Activated CD4-positive, alpha-beta T cell treated with anti-CD3 and anti-CD28 coated beads, Interleukin-2, amount 50 U/mL, for 24 hours (primary cell): ENCODE data around the gene ZNF438.

Experiments used
- DNase-seq, 2 donors: peaks; one replicate each; pipeline ENCODE4 v3.0.0-alpha.2; 2020; ENCODE audit warnings: low read depth in 1 of 2, low spot score in 1 of 2

The ZNF438 gene

DNA sequence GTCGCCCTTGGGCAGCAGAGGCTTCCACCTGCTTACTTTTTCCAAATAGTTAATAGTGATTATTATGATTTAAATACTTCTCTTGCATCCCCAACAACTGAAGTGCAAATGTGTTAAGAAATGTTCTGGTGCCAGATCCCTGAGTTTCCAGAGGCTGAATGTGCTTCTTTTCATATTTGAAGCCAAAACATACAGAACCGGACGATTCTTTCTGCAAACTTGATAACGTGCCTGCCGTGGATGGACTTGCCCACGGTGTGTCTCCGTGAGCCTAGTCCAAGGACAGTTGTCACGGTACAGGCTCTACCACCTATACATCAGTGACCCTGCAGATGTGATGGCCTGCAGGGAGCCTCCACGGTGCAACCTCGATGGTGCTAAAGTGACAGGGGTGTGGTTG is 203.5 kb downstream of the ZNF438 start:
- DNase-seq: no peak

DNA sequence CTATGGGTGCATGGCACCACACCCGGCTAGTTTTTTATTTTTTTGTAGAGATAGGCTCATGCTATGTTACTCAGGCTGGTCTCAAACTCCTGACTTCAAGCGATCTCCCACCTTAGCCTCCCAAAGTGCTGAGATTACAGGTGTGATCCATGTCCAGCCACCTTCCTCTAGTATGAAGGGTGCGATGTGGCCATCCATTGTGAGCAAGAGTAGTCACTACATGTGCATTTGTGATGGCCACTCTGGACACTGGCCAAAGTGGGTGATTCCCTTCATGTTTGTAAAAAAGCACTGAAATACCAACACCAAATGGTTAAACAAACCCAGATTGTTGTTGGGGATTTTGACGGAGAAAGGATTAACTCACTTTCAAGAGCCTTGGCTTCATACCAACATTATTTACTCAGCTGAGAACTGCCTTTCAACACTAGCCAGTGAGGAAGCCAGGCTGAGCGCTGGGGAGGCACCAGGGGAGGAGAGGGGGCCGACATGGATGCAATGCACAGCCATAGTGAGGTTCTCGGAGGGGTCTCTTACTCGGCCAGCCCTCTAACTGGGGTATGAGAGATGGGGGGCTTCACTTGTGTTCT is 204.0 kb downstream of the ZNF438 start:
- no peak for DNase-seq

DNA sequence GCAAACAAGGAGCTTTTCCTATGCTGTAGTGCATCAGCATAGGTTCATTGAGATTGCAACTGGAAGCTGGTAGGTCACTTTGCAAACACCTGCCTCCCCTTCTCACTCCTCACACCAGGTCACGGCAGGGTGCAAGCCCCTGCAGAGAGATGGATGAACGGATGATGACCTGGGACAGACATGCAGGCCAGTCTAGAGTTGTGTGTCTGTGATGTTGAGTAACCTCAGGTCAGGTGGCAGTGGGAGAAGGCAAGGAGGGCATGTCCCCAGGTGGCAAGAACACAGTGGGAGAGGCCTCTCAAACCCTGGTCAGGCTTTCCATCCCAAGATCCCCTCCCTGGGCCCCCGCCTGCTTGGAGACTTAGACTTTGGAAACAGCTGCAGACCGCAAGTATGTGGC is 205.0 kb downstream of the ZNF438 start:
- no peak for DNase-seq

DNA sequence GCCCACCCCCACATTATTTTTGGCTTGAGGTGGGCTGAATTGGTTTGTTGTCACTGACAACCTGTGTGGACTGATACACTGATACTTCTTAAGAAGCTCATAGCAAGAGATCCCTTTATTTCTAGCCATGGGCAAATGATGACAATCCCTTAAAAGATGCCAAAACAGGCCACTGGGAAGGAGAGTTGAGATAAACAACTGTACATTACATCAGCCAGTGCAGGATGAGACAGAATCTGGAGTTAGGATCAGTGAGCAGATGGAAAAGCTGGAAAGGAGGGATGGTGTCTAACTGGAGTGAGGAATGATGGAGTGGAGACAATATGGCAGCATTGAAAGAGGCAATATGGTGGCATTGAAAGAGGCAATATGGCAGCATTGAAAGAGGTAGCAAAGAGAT is 206.2 kb downstream of the ZNF438 start:
- DNase-seq: no peak

DNA sequence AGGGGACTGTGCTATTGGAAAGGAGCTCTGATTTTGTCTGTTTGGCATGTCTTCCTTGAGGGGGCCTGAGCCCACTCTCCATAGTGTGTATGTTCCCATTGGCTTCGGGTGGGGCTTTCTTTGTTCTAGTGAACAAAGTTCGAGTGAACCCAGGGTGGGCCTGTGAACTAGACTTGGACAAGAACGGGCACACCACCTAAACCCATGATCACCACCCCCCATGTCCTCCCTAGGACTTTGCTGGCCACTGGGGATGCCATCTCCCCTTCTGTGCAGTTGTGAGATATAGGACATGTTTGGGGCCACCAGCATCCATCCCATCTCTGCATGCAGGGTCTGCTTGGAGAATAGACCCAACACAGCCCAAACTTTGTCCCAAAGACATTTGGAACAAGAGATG is 206.6 kb downstream of the ZNF438 start:
- no peak for DNase-seq

DNA sequence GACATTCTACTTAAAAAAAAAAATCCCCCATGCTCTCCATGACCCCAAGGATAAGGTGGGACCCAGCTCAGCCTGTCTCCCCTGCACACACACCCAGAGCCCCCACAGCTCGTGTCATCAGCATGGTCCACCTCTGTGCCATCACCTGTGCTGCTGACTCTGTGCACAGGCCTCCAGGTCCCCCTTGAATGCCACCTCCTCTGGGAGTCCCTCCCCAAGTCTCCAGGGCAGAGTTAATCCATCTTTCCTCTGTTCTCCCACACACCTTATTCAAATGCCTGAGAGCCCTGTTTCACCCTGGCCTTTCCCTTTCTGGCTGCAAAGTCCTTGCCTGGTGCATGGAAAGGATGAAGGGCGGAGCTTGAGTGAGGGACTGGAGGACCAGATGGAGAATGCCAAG is 208.0 kb downstream of the ZNF438 start:
- DNase-seq: no peak

DNA sequence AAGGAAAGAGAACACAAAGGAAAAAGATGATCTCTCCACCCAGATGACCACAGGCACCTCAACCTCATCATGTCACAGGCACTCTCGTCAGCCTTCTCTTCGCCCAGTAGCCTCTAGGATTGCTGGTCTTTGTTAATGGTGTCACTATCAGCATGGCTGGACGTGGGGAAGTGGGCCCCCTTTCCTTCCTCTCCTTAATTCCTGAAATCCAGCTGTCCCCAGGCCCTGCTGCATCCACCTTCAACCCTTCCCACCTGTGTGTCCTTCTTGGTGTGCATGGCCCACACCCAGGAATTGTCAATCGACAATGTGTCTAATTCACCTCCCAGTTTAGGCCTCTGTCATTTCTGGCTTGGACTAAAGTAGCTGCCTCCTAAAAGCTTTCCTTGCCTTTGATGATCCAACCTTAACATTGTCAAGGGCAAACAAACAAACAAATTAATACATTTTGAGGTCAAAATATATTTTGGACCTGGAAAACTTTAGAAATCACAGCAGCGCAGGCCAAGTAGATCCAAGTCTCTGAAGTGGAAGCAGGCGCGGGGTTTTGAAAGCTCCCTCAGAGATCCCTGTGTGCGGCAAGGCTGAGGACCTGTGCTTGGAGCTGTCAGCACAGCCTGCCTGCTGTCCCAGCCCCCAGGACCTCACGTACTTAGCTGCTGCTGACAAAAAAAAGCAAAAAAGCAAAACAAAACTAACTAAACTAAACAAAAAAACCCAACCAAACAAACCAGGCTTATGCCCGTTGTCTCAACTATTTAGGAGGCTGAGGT is 208.8 kb downstream of the ZNF438 start:
- no peak for DNase-seq

DNA sequence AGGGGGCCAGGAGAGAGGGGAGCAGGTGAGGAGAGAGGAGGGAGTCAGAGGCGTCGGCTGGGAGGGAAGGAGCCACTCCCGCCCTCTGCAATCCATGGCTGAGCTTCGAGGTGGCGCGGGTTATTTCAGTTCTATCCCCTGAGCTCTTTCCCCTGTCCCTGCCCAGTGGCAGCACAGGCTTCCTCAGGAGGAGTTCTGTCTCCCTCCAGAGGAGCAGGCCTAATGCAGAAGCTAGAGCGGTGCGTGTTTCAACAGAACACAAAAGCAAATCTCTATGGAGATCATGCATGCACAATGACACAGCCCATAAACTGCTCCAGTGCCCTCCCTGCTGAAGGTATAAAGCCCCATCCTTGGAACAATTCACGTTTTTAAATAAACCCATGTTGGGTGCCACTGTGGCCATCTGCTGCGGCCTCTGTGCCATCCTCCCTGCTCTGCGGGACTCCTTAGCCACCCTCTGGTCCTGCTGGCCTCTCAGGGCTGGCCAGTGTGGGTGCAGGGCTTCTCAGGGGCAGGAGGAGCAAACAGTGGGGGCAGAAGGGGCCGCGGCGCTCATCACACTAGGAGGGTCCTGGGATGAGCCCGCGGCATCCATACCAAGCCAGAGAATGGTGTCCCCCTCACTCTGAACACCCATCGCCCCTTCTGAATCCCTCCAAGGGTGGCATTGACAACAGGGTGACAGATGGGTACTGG is 209.5 kb downstream of the ZNF438 start:
- DNase-seq: no peak

DNA sequence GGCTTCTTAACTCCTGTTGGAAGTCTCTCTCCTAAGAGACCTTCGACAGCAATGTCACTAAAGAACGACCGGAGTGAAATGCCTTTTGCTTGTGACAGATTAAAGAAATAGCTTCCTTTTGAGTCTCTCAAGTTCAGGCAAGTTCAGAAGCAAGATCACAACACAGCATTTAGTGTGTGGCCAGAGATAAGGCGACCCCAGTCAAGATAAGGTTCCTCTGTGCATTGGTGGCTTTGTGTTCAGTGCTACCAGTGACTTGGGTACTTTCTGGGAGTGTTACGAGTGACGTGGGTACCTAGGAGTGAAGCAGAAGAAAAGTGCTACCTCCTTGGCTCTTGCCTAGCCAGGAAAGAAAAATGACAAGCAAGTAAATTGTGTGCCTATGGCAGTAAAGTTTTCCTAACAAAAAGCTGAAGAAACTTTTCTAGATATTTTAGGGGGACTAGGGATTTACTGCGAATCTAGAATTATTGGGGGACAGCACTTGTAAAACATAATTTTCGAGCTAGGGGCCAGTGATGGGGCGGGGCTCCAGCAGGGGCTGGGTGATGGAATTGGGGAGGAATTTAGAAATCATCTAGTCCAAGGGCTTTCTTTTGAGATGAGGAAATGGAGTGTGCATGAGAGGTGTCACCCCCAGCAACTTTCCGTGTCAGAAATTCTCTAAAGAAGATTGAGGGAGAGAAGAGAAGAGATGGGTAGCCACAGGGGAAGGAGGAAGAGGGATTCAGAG is 210.2 kb downstream of the ZNF438 start:
- no peak for DNase-seq

DNA sequence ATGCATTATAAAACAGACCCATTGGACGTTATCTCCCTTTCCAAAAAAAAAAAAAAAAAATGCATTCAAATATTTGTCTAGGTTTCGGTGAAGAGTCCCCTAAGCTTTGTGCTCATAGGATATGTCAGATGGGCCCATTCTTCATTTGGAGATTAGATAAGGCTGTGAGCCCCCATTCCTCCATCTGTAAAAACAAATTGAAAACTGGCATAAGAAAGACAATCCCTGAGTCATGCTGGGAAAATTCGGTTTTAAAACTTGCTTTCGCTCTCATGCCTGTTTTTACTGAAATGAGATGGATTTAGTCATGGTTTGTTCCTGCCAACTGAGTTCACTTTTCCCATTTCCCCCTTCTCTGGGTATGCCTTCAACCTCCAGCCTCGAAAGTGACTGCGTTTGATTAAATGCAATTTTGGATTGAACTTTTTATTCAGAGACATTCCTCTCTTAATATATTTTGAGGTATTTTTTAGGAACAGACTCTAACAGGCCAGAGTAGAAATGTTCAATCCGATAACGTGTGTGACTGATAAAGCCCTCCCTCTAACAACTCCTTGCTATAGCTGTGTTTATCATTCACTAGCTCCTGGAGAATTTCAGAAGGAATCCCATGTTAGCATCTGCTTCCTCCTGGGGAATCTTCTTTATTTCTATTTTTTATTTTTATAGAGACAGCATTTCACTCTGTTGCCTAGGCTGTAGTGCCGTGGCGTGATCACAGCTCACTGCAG is 211.2 kb downstream of the ZNF438 start:
- no peak for DNase-seq

DNA sequence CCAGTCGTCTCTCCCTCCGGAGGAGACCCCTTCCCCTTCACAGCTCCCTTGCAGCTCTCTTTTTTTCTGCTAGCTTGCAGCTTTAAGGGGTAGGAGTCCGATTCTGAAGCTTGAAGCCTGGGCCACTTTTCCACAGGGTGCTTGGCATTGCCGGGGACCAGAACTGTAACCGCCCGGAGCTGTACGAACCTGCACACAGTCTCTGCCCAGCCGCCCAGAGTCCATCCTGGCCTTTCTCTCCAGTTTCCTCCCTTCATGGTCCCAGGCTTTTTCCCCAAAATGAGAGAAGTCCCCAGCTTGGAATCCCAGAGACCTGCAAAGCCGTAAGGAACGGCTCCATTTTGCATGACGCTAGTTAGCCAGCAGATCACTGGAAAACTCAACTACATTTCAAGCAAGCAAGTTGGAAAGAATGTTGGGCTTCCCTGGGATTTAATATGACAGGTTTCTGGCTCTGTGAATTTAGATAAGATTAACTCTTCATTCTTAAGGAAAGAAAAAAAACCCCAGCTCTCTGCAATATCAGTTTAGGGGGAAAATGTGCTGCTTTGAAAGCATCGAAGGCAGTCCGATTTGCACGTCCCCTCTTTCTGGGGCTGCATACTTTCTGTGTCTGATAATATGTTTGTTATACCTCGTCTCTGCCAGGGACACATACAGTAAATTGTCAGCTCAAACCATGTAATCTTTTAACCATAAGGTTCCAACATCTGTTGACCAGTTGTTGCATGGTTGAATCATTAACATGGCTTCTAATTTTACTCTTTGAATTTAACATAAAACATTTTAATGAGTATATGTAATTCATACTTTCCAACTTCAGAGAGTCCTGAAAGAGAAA is 212.1 kb downstream of the ZNF438 start:
- no peak for DNase-seq

DNA sequence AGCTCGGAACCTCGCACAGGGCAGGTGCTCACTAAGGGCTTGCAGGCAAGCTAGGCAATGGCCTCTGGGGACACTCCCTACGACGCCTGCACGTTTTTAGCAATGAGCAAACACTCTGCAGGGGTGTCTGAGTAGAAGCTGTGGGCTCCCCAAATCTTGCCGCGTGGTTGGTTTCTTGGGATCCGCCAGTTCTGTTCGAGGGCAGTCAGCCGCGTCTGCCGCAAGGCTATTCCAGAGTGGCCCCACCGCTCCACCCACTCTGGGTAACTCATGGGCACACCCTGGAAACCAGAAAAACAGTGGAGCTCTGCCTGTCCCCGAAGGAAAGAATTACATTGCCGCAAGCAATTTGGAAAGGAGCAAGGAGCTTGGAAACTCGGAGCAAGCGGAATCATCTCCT is 212.8 kb downstream of the ZNF438 start:
- no peak for DNase-seq

DNA sequence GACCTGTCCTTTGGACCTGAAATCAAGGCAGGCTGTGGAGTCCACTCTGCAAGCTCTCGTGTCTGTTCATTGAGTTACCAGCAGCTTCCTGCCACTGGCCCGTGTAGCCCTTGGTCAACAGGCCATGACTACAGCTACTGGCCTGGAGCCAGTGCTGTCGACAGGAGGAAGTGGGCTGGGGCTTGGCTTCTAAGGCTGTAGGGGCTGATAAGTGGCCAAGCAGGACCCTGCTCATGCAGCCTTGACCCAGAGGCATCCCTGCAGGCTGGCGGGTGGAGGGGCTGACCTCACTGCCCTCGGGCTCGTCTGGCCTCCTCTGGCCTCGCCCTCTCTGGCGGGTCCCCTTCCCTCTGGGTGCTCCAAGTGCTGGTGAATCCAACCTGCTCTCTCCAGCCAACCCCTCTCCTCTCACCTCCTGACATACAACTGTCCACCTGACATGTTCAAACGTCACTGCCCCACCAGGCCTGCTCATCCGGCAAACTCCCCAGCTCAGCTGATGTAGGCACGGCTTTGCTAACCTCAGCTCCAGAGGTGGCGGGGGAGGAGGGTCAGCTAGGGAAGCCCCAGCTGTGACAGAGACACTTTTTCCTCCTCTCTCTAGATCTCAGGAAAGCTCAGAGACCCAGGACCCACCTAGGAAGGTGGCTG is 213.5 kb downstream of the ZNF438 start:
- DNase-seq: no peak

DNA sequence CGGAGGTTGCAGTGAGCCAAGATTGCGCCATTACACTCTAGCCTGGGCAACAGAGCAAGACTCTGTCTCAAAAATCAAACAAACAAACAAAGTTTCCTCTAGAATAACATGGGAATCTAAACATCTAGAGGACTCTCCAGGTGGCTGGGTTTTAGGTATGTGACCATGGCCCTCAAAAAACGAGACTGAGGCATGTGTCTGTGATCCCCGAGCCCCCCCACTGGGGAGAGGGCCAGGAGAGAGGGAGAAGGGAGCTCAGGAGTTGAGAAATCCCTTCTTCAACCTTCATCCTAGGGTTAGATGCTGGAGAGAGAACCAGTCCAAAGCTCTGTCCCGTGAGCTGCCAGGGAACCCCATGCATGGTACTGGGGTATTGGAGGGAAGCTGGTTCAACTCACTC is 214.1 kb downstream of the ZNF438 start:
- no peak for DNase-seq

DNA sequence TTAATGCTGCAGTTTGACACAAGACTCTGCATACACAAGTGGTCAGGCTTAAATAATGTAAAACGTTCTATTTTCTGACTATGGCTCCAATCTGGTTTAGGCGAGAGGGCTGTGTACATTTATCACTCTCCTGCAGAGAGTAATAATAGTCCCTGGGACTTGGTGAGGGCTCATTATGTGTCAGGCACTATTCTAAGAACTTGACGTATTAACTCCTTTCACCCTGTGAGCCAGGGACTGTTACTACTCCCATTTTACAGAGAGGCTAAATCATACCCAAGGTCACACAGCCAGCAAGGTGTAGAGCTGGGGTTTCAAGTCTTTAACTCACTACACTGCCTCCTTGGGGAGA is 214.9 kb downstream of the ZNF438 start:
- DNase-seq: no peak

DNA sequence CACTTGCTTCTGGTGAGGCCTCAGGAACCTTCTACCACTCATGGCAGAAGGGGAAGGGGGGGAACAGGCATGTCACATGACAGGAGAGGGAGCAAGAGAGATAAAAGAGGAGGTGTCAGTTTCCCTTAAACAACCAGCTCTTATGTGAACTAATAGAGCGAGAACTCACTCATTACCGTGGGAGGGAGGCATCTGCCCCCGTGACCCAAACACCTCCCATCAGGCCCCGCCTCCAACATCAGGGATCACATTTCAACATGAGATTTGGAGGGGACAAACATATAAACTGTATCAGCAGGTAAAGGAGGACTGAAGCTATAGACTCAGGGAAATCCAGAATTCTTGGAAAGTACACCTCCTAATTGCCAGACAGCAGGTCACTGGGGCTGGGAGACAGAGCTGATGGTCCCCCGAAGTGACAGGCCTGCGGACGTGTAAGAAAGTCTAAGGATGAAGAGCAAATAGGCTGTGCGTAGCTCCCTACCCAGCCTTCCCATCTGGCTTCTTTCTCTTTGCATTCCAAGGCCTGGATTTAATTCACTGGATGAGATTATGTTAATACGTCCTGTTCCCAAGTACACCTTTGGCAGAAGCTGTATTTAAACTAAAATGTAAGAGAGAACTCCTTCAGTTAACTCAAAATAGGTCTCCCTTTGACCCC is 215.4 kb downstream of the ZNF438 start:
- no peak for DNase-seq

DNA sequence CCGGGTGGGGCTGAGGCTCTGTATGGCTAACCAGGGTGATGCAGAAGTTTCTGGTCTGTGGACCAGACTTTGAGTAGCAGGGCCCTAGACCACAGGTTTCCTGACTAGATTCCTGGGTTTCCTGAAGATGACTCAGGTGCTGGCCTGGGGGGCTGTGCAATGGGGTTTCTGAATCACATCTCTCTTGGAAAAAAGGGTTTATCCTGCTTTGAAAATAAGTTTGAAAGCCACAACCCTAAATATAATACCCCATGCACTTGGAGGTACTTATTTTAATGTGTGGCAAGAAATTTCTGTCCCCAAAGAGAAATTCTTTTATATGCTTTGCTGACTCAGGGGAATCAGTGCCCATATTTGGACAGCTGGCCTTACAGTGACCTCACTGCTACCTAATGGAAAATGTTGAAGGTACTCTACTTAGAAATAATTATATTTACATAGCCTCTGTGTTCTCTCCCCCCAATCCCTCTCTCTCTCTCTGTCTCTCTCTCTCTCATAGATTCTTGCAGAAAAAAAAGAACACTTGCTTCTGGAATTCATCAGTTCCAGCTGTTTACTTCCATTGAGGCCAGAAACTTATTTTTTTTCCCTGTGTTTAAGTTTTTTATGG is 217.7 kb downstream of the ZNF438 start:
- DNase-seq: no peak

DNA sequence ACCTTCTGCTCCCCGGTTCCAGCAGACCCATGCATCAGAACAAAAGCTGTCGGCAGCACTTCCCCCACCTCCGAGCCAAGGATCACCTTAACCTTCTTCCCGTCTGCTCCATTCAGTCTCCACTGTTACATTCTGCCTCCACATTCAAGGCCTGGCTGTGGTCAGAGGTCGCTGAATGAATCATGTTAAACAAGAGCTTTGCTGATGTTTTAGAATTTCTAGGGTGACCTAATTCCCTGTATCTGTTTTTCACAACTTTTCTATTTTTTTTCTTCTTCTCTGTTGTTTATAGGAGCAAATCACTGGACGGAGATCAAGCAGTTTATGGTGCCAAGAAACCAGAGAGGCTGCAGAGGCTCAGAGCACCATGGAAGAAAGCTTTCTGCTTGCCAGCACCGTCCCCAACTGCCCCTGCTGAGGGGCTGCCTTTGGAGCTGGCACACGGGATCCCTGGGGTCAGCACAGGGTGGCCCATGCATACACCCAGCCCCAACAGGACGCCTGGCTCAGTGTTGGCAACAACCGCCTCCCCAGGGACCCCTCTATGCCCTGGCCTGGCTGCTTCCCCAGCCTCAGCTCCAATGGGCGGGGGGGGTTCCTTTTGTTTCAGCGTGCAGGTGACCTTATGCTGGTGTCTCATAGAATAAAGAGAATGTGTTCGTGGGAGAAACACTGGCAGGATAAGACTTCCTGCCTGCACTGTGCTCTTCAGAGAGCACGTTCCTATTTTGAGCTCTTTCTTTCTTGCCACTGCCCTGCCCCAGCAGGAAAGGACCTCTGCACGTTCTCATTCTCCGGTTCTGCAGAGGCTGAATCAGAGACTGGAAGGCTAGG is 219.4 kb downstream of the ZNF438 start:
- no peak for DNase-seq
